ENCODE results near the gene AJAP1.

DNA sequence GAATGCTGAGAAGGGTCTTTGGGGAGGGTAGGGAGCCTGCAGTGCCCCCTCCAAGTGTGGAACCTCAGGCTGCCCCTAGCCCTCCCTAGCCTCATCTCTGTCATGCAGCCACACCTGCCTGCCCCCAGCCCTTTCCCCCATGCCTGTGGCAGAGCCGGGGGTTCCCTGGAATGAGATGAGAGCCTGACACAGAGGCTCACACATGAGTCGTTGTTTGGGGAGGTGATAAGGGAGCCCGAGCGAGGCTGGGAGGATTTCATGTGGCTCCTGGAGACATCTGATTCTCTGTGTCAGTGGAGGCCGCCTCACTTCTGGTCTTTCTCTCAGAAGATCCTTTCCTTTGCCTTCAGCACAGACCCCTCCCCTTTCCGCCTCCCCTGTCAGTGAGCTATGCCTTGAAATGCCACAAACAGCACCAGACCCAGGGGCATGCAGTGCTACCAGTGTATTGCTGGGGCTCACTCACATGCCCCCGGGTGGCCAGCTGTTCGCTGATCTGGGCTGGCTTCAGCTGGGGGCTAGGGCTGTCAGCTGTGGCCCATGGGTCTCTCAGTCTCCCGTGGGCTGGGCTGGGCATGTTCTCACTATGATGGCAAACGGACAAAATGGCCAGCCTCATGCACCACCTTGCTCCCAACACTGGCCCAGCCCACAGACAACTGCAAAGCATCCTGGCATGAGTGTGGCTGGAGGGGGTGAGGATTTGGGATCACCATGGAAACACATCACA lies 102.6 kb downstream of the AJAP1 start:
- TF ChIP-seq, protein P1, sequence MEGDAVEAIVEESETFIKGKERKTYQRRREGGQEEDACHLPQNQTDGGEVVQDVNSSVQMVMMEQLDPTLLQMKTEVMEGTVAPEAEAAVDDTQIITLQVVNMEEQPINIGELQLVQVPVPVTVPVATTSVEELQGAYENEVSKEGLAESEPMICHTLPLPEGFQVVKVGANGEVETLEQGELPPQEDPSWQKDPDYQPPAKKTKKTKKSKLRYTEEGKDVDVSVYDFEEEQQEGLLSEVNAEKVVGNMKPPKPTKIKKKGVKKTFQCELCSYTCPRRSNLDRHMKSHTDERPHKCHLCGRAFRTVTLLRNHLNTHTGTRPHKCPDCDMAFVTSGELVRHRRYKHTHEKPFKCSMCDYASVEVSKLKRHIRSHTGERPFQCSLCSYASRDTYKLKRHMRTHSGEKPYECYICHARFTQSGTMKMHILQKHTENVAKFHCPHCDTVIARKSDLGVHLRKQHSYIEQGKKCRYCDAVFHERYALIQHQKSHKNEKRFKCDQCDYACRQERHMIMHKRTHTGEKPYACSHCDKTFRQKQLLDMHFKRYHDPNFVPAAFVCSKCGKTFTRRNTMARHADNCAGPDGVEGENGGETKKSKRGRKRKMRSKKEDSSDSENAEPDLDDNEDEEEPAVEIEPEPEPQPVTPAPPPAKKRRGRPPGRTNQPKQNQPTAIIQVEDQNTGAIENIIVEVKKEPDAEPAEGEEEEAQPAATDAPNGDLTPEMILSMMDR (IDR thresholded peaks at IDR 0.05): no peak
- TF ChIP-seq POLR2A (IDR thresholded peaks at IDR 0.05): no peak

Data from testis (tissue), 2 donors.